Measurements from ENCODE around the gene MTSS2.
"Not testable (repeated sequence)": the region's sequence is repeated elsewhere in the genome, so short reads cannot be mapped to it uniquely, and the experiment has no call there.

The MTSS2 gene

DNA sequence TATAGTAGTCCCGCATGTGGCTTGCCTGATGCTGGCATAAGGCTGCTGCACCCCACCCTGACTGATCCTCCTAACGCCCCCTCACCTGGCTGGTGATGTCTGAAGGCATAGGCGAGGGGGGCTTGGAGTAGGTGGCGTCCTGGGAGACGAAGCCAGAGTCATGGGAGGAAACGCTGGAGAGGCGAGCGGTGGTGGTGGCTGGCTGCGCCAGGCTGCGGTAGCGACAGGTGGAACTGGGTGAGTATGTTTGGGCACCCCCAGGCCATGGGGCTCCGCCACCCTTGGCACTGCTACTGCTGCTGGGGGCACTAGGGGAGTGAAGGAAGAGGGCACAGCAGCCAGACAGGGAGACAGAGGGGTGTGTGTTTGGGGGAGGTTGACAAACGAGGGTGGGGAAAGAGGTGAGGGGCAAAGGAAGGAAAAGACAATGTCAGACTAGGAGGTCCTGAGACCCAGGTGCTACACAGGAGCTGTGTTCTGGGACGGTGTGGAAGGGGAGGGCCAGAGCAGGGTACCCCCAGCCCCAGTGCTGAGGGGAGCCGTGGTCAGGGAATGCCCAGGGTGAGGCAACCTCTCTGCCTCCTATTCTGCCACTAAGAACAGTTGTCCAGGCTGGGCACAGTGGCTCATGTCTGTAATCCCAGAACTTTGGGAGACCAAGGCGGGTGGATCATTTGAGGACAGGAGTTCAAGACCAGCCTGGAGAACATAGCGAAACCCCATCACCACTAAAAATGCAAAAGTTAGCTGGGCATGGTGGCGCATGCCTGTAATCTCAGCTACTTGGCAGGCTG is 11.4 kb downstream of the MTSS2 start:
- H3K36me3 ChIP-seq (ENCODE audit: low read length), result no peaks in the 10 kb centered on the region
- H3K27ac ChIP-seq (ENCODE audit: low read depth, low read length), result no peak overlapping the region
- no peak overlapping the region for H3K4me3 ChIP-seq (ENCODE audit: insufficient read depth, low read length, poor library complexity, severe bottlenecking)
- no peak overlapping the region for H3K4me2 ChIP-seq (ENCODE audit: low read depth, low read length, poor library complexity, severe bottlenecking)
- H3K79me2 ChIP-seq (ENCODE audit: insufficient read depth, low read length), result no peaks in the 10 kb centered on the region
- no peak overlapping the region for H3K9ac ChIP-seq (ENCODE audit: low read length)
- H3K9me3 ChIP-seq (ENCODE audit: insufficient read depth, low read length), result no peaks in the 10 kb centered on the region
- no peaks in the 10 kb centered on the region for H3K9me2 ChIP-seq (replicated peaks; ENCODE audit: insufficient read depth, low read length)
- H4K20me1 ChIP-seq (ENCODE audit: low read depth, low read length), result no peaks in the 10 kb centered on the region
- no peak overlapping the region for H2AFZ ChIP-seq (ENCODE audit: low read depth, low read length, severe bottlenecking)
- H3K27me3 ChIP-seq (ENCODE audit: low read length), result no peaks in the 10 kb centered on the region
- TF ChIP-seq, protein P1, sequence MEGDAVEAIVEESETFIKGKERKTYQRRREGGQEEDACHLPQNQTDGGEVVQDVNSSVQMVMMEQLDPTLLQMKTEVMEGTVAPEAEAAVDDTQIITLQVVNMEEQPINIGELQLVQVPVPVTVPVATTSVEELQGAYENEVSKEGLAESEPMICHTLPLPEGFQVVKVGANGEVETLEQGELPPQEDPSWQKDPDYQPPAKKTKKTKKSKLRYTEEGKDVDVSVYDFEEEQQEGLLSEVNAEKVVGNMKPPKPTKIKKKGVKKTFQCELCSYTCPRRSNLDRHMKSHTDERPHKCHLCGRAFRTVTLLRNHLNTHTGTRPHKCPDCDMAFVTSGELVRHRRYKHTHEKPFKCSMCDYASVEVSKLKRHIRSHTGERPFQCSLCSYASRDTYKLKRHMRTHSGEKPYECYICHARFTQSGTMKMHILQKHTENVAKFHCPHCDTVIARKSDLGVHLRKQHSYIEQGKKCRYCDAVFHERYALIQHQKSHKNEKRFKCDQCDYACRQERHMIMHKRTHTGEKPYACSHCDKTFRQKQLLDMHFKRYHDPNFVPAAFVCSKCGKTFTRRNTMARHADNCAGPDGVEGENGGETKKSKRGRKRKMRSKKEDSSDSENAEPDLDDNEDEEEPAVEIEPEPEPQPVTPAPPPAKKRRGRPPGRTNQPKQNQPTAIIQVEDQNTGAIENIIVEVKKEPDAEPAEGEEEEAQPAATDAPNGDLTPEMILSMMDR (IDR thresholded peaks at IDR 0.05; ENCODE audit: insufficient read depth, low read length, poor library complexity, severe bottlenecking), result no peak
- no peak for TF ChIP-seq EZH2phosphoT487 (conservative IDR thresholded peaks at IDR 0.05; ENCODE audit: low read length)
- no peaks in the 10 kb centered on the region for H3F3A ChIP-seq (ENCODE audit: insufficient read depth)

DNA sequence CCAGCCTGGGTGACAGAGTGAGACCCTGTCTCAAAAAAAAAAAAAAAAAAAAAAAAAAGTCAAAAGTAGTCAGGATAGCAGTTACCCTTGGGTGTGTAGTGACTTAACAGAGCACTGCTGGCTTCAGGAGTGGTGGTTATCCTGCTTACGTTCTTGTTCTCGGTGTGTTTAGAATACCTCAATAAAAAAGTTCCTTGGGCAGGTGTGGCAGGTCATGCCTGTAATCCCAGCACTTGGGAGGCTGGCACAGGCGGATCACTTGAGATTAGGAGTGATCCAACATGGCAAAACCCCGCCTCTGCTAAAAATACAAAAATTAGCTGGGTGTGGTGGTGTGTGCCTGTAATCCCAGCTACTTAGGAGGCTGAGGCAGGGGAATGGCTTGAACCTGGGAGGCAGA is 14.9 kb downstream of the MTSS2 start:
- H4K20me1 ChIP-seq (ENCODE audit: low read depth, low read length); H3K36me3 ChIP-seq (ENCODE audit: low read length); H3K9me3 ChIP-seq (ENCODE audit: insufficient read depth, low read length); H3F3A ChIP-seq (ENCODE audit: insufficient read depth); H3K27me3 ChIP-seq (ENCODE audit: low read length); H3K79me2 ChIP-seq (ENCODE audit: insufficient read depth, low read length); H2AFZ ChIP-seq (ENCODE audit: low read depth, low read length, severe bottlenecking); H3K9ac ChIP-seq (ENCODE audit: low read length); H3K4me2 ChIP-seq (ENCODE audit: low read depth, low read length, poor library complexity, severe bottlenecking); H3K9me2 ChIP-seq (replicated peaks; ENCODE audit: insufficient read depth, low read length); H3K4me3 ChIP-seq (ENCODE audit: insufficient read depth, low read length, poor library complexity, severe bottlenecking); H3K27ac ChIP-seq (ENCODE audit: low read depth, low read length): not testable (repeated sequence)

- Histone ChIP-seq H3K9me2 (replicated peaks; ENCODE audit: insufficient read depth, low read length) (no peaks in the 10 kb centered on the region), H4K20me1 (ENCODE audit: low read depth, low read length) (no peaks in the 10 kb centered on the region), H3K4me3 (ENCODE audit: insufficient read depth, low read length, poor library complexity, severe bottlenecking) (no peak overlapping the region), H3K9ac (ENCODE audit: low read length) (no peak overlapping the region), H3K79me2 (ENCODE audit: insufficient read depth, low read length) (no peaks in the 10 kb centered on the region), H3K4me2 (ENCODE audit: low read depth, low read length, poor library complexity, severe bottlenecking) (no peak overlapping the region), H3K27ac (ENCODE audit: low read depth, low read length) (no peak overlapping the region), H3F3A (ENCODE audit: insufficient read depth) (no peaks in the 10 kb centered on the region), H2AFZ (ENCODE audit: low read depth, low read length, severe bottlenecking) (no peak overlapping the region), H3K36me3 (ENCODE audit: low read length) (no peaks in the 10 kb centered on the region), H3K27me3 (ENCODE audit: low read length) (no peaks in the 10 kb centered on the region), H3K9me3 (ENCODE audit: insufficient read depth, low read length) (no peaks in the 10 kb centered on the region)
- TF ChIP-seq, protein P1 (IDR thresholded peaks at IDR 0.05; ENCODE audit: insufficient read depth, low read length, poor library complexity, severe bottlenecking), result no peak
- no peak for TF ChIP-seq EZH2phosphoT487 (conservative IDR thresholded peaks at IDR 0.05; ENCODE audit: low read length)
These were observed 15.7 kb downstream of the MTSS2 start for GRCh38 chr16:70670175-70670574.
